GM18909 (cell line): ENCODE results near the gene C12orf75.

ENCODE experiments used
- ATAC-seq: cut with Tn5 transposase; IDR thresholded peaks from one replicate; pipeline ENCODE4 v1.9.1; 2021; ENCODE audit warnings: mild to moderate bottlenecking; ENCODE audit not compliant: unreplicated experiment, poor library complexity

C12orf75 gene

GRCh38 chr12:105363890-105364289, 33.4 kb downstream of the C12orf75 start:
- no peak for ATAC-seq

GRCh38 chr12:105365231-105365630, 34.7 kb downstream of the C12orf75 start:
- ATAC-seq: no peak

- ATAC-seq: no peak
Measured at GRCh38 chr12:105368047-105368646, 37.7 kb downstream of the C12orf75 start.

GRCh38 chr12:105369014-105369413, 38.5 kb downstream of the C12orf75 start:
- no peak for ATAC-seq

GRCh38 chr12:105374303-105374702, 43.8 kb downstream of the C12orf75 start:
- no peak for ATAC-seq

- no peak for ATAC-seq
Measured at GRCh38 chr12:105377077-105377476, 46.6 kb downstream of the C12orf75 start.

- no peak for ATAC-seq
Measured at GRCh38 chr12:105378911-105379310, 48.4 kb downstream of the C12orf75 start.

- no peak for ATAC-seq
Measured at GRCh38 chr12:105382771-105383622, 52.5 kb downstream of the C12orf75 start.

- ATAC-seq: no peak
Measured at GRCh38 chr12:105384220-105384619, 53.7 kb downstream of the C12orf75 start.

GRCh38 chr12:105384916-105385535, 54.5 kb downstream of the C12orf75 start:
- ATAC-seq: no peak

- ATAC-seq: no peak
Measured at GRCh38 chr12:105386431-105386830, 55.9 kb downstream of the C12orf75 start.

GRCh38 chr12:105391231-105391630, 60.7 kb downstream of the C12orf75 start:
- no peak for ATAC-seq

GRCh38 chr12:105393587-105393986, 63.1 kb downstream of the C12orf75 start:
- ATAC-seq: no peak

- ATAC-seq: no peak
Measured at GRCh38 chr12:105396024-105396423, 65.5 kb downstream of the C12orf75 start.

- no peak for ATAC-seq
Measured at GRCh38 chr12:105396983-105397382, 66.5 kb downstream of the C12orf75 start.

GRCh38 chr12:105398930-105399329, 68.4 kb downstream of the C12orf75 start:
- ATAC-seq: no peak

- ATAC-seq: no peak
Measured at GRCh38 chr12:105399428-105400081, 69.1 kb downstream of the C12orf75 start.

- ATAC-seq: no peak
Measured at GRCh38 chr12:105400227-105400626, 69.7 kb downstream of the C12orf75 start.

GRCh38 chr12:105401198-105401597, 70.7 kb downstream of the C12orf75 start:
- no peak for ATAC-seq

- ATAC-seq: no peak
Measured at GRCh38 chr12:105402366-105402765, 71.9 kb downstream of the C12orf75 start.

- no peak for ATAC-seq
Measured at GRCh38 chr12:105403095-105403494, 72.6 kb downstream of the C12orf75 start.
